ENCODE data around the gene ARID3B. TPM values are rescaled to one million over a fixed set of nuclear protein-coding genes. Genes with fewer than 3 reads are reported as not detected.
A peak's percentile ranks its signal among the peaks of the same experiment; 100 is the strongest.

The ARID3B gene
- total and polyA plus RNA-seq, 2 of the 13 experiments (the other 11 are each of a cell fraction or from before 2014, with no cell fraction given): 5.3 to 12.8 TPM

GRCh38 chr15:74615508-74616365 lies 74.7 kb downstream of the ARID3B start, which contains the start of gene CLK3 (continued):
- no peak; the same call in 1 of the 2 replicates for TF ChIP-seq HMGXB3 (CRISPR knock-in tag; IDR thresholded peaks at IDR 0.05; ENCODE audit: borderline replicate concordance)
- no peak for TF ChIP-seq TEAD2 (CRISPR knock-in tag; IDR thresholded peaks at IDR 0.05)
- peak; percentile 80 for TF ChIP-seq SP5 (CRISPR knock-in tag; IDR thresholded peaks at IDR 0.05; ENCODE audit: borderline replicate concordance, low read depth)
- TF ChIP-seq MIXL1 (CRISPR knock-in tag; IDR thresholded peaks at IDR 0.05): peak; percentile 55
- TF ChIP-seq ATF2 (CRISPR knock-in tag; IDR thresholded peaks at IDR 0.05): peak; percentile 72; the same call in 1 of the 2 replicates
- TF ChIP-seq E2F2 (CRISPR knock-in tag; IDR thresholded peaks at IDR 0.05; ENCODE audit: borderline replicate concordance): no peak; the same call in 1 of the 2 replicates
- no peak for TF ChIP-seq PAF1 (CRISPR knock-in tag; IDR thresholded peaks at IDR 0.05)
- no peak; the same call in 1 of the 2 replicates for TF ChIP-seq DNMT1 (CRISPR knock-in tag; IDR thresholded peaks at IDR 0.05)
- TF ChIP-seq GLMP (CRISPR knock-in tag; IDR thresholded peaks at IDR 0.05; ENCODE audit: borderline replicate concordance): no peak
- TF ChIP-seq JDP2 (CRISPR knock-in tag; IDR thresholded peaks at IDR 0.05; ENCODE audit: borderline replicate concordance): no peak
- TF ChIP-seq ZBTB46 (CRISPR knock-in tag; IDR thresholded peaks at IDR 0.05; ENCODE audit: borderline replicate concordance): no peak
- no peak for TF ChIP-seq NPAS2 (CRISPR knock-in tag; IDR thresholded peaks at IDR 0.05; ENCODE audit: borderline replicate concordance)
- TF ChIP-seq ZNF777 (CRISPR knock-in tag; IDR thresholded peaks at IDR 0.05): 0 out of 2 replicates have a peak, but pooled peaks have one; percentile 14
- TF ChIP-seq ZNF879 (CRISPR knock-in tag; IDR thresholded peaks at IDR 0.05): no peak; the same call in 1 of the 2 replicates
- peak; percentile 81 for TF ChIP-seq SKI (IDR thresholded peaks at IDR 0.05; ENCODE audit: partially characterized antibody)
- no peak; the same call in 1 of the 2 replicates for TF ChIP-seq ZNF333 (CRISPR knock-in tag; IDR thresholded peaks at IDR 0.05; ENCODE audit: borderline replicate concordance)
- TF ChIP-seq TFDP1 (CRISPR knock-in tag; IDR thresholded peaks at IDR 0.05; ENCODE audit: borderline replicate concordance): no peak

Measured in HepG2 (cell line).